Activated CD4-positive, alpha-beta T cell treated with anti-CD3 and anti-CD28 coated beads, Interleukin-2, amount 10 ng/mL, durations not matched to agents 24 days and 14 days (primary cell): ENCODE measurements around the gene BORCS8. TPM values are rescaled to one million over a fixed set of nuclear protein-coding genes. Genes with fewer than 3 reads are reported as not detected.
A peak's percentile ranks its signal among the peaks of the same experiment; 100 is the strongest.
"Not testable (repeated sequence)": the region's sequence is repeated elsewhere in the genome, so short reads cannot be mapped to it uniquely, and the experiment has no call there.

Experiments used
- DNase-seq: peaks from one replicate; pipeline ENCODE4 v3.0.0; 2022
- H3K27ac Mint-ChIP-seq: one replicate; pipeline ENCODE4 v1.8.0; 2022; ENCODE audit warnings: mild to moderate bottlenecking, mixed read lengths
- H3K27me3 Mint-ChIP-seq: one replicate; pipeline ENCODE4 v1.8.0; 2022; ENCODE audit warnings: mixed read lengths
- H3K36me3 Mint-ChIP-seq: one replicate; pipeline ENCODE4 v1.8.0; 2022; ENCODE audit warnings: low read depth, mild to moderate bottlenecking, mixed read lengths
- H3K4me1 Mint-ChIP-seq: one replicate; pipeline ENCODE4 v1.8.0; 2021; ENCODE audit warnings: mixed read lengths
- H3K4me3 Mint-ChIP-seq: one replicate; pipeline ENCODE4 v1.8.0; 2022; ENCODE audit warnings: mild to moderate bottlenecking, moderate library complexity, mixed read lengths
- H3K9me3 Mint-ChIP-seq: one replicate; pipeline ENCODE4 v1.8.0; 2021; ENCODE audit warnings: mixed read lengths
- intact Hi-C: fragments of 100-400 bp; cut with micrococcal nuclease; formaldehyde crosslinking; loops from one replicate; pipeline ENCODE4 v1.15.1; 2023
- total RNA-seq: library from RNA; stranded (reverse); gene quantifications from 2 replicates; pipeline ENCODE4 v1.2.3, GENCODE V29; 2022

The BORCS8 gene
- total RNA-seq, 1 donor from 2014 or later, result 38.9 TPM

DNA sequence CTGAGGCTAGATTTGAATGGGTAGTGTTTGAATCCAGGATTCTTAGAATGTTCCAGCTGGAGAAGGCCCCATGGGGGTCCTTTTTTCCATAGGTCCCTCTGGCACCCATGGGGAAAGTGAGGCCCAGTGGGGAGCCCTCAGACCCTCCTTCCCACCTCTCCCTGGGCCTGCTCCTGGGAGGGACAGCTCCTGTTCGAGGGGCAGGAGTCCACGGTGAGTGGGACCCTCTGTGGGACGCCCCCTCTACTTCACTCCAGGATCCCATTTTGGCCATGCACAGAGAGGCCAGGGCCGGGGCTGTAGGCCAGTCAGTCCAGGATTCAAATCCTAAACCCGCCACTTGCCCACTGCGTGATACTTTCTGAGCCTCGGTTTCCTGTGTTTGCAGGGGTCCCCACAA, 29.5 kb downstream of the BORCS8 start:
- H3K27ac Mint-ChIP-seq, result no peak overlapping the region
- no peak overlapping the region for H3K4me3 Mint-ChIP-seq
- H3K27me3 Mint-ChIP-seq, result no peaks in the 10 kb centered on the region
- H3K4me1 Mint-ChIP-seq, result peaks cover 2% of the 10 kb centered on the region
- H3K36me3 Mint-ChIP-seq, result peaks cover 2% of the 10 kb centered on the region
- no peak for DNase-seq
- intact Hi-C loops, result no loop called here
- H3K9me3 Mint-ChIP-seq, result no peaks in the 10 kb centered on the region

DNA sequence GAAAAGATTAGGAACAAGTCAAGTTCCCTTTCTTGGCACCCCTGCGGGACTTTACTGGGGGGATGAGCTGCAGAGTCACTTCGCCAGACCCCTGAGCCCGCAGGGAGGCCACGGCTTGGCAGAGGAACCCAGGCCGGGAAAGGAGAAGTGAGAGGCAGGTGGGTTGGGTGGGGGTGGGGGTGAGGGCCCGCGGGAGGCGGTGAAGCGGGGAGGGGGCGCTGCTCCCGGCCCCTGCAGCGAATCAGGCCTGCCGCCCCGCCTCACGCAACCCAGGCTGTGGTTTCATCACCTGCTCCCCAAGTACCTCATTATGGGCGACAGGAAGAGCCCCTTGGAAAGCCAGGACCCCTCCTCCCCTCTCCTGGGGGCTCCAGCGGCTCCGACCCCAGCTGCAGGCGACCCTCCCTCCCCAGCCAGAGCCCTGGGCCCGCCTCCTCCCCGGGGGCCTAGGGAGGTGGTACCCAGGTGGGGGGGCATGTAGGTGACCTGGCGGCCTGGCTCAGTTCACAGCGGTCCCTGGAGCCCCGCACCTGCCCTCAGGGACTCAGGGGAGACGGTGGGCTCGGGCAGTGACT, 31.4 kb downstream of the BORCS8 start:
- peaks cover 2% of the 10 kb centered on the region for H3K4me1 Mint-ChIP-seq
- DNase-seq, result no peak
- H3K36me3 Mint-ChIP-seq, result peaks cover 8% of the 10 kb centered on the region
- no peaks in the 10 kb centered on the region for H3K9me3 Mint-ChIP-seq
- no peak overlapping the region for H3K4me3 Mint-ChIP-seq
- no peaks in the 10 kb centered on the region for H3K27me3 Mint-ChIP-seq
- intact Hi-C loops, result no loop called here
- H3K27ac Mint-ChIP-seq, result no peak overlapping the region

DNA sequence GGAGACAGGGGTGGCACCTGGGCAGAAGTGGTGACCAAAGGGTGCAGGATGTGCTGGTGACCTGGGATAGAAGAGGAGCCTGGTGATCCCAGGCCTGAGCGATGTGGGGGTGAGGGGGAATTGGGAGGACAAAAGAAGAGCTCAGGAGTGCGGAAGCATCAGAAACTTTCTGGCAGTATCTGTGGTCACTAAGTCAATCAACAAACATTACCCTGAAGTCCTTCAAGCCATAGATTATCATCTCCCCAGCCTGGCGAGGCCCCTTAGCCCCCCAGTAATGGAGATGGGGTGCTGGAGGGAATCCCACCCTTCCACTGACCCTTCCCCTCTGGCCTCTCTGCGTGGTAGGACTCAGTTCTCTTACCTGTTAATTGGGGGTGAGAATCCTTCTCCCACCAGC, 32.4 kb downstream of the BORCS8 start:
- Mint-ChIP-seq H3K4me1 (peaks cover 2% of the 10 kb centered on the region), H3K27ac (no peak overlapping the region), H3K27me3 (no peaks in the 10 kb centered on the region), H3K36me3 (peaks cover 9% of the 10 kb centered on the region), H3K4me3 (no peak overlapping the region), H3K9me3 (no peaks in the 10 kb centered on the region)
- DNase-seq, result no peak
- intact Hi-C loops, result no loop called here

DNA sequence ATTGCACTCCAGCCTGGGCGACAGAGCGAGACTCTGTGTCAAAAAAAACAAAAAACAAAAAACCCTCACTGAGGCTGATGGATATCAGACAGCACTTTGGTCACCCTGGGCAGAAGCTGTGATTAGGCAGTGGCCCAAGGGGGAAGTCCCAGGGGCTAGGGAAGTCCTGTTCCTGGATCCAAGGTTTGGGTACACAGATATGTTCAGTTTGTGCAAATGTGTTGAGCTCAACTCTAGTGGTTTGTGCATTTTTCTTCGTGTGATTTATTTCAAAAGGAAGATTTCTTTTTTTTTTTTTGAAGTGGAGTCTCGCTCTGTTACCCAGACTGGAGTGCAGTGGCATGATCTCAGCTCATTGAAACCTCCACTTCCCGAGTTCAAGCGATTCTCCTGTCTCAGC, 34.1 kb downstream of the BORCS8 start:
- intact Hi-C loops, result no loop called here
- Mint-ChIP-seq H3K36me3 (peaks cover 9% of the 10 kb centered on the region), H3K4me1 (peaks cover 2% of the 10 kb centered on the region), H3K9me3 (no peaks in the 10 kb centered on the region), H3K27me3 (no peaks in the 10 kb centered on the region), H3K27ac (no peak overlapping the region), H3K4me3 (no peak overlapping the region)
- DNase-seq, result no peak

DNA sequence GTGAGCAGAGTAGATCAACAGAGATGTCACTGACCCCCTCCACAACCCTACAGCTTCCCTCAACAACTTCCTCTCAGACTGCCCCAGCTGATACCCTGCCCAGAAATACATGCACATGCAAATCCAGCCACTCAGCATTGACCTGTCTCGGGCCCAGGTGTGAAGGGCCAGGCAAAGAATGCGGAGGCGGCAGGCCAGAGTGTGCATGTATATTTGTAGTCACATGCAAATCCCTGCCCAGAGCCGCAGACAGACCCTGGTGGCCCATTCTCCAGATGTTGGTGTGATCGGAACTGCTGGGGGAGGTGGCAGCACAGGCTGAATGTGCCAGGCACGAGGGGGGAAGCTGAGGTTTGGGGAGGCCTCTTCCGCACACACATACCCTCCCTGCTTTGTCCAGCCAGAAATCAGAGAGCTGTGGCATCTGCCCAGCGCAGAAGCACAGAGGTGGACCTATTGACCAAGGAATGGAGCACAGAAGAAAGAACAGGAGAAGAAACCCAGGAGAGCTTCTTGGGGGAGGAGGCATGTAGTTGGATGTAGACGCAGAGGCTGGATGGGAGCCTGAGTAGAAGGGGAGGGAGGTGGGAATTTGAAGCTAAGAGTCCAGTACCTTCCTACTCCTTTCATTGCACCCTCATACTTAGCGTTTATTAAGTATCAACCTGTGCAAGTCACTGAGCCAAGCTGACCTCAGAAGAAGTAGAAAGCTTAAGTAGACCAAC, 36.3 kb downstream of the BORCS8 start:
- Mint-ChIP-seq H3K4me3 (no peak overlapping the region), H3K27me3 (no peaks in the 10 kb centered on the region)

DNA sequence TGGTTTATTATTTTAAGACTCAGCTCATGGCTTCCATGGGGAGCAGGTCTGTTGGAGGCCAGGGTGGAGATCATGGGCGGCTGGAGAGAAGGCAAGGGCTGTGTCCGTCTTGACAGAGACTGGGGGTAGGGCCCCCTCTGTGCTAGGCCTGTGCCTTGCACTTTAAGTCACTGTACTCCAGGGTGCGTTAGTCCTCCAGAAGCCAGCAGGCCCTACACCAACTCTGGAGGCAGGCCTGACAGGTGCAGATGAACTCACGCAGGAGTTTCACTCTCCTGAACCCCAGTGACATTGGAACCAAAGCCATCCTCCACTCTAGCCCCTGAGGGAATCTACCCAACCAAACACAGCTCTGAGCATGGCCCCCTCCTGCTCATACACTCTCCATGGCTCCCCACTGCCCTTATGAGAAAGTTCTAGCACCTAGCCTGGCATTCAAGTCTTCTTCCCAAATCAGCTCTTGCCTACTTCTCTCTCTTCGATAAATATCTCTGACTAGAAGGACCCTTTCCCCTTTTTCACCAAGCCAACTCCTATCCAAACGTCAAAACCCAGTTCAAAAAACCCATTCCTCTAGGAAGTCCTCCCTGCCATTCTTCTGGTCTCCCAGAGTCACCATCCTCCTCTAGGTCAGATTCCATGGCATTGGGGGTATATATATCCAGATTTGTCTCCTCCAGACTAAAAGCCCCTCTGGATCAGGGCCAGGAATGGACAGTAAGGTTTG, 37.0 kb downstream of the BORCS8 start:
- no peak overlapping the region for H3K27ac Mint-ChIP-seq
- H3K27me3 Mint-ChIP-seq, result no peaks in the 10 kb centered on the region
- no peak overlapping the region for H3K4me3 Mint-ChIP-seq
- intact Hi-C loops, result no loop called here
- peaks cover 2% of the 10 kb centered on the region for H3K4me1 Mint-ChIP-seq
- no peaks in the 10 kb centered on the region for H3K9me3 Mint-ChIP-seq
- peaks cover 9% of the 10 kb centered on the region for H3K36me3 Mint-ChIP-seq
- DNase-seq, result no peak

More for the DNA sequence above, 36.3 kb downstream of the BORCS8 start:
- Mint-ChIP-seq H3K9me3 (no peaks in the 10 kb centered on the region), H3K36me3 (peaks cover 9% of the 10 kb centered on the region), H3K4me1 (peaks cover 2% of the 10 kb centered on the region), H3K27ac (no peak overlapping the region)
- intact Hi-C loops, result no loop called here
- no peak for DNase-seq

DNA sequence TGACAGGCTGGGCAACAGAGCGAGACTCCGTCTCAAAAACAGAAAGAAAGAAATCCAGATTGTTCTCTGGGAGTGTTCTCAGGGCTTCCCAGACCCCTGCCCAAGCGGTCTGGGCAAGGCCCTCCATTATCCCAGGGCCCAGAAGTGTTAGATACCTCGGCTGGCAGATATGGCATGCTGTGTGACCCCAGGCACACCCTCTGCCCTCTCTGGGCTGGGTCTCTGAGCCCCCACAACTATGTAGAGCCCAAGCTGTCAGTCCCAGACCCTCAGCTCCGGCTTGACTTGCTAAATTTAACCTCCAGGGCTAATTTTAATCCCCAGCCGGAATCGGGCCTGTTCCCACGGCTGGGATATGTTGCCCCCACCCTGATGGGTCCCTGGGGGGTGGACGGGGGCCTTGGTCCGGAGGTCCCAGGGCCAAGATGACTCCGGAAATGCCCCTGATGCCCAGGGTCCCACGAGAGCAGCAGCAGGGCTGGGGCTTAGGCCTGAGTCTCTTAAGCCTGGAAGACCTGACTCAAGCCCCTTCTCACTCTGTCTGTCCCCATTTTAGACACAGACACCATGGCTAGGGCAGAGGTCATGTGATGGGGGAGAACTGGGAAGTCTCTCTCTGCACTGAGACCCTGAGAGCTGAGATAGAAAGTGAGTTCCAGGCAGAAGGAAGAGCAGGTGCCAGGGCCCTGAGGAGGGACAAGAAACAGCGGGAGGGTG, 39.1 kb downstream of the BORCS8 start:
- Mint-ChIP-seq H3K4me1 (no peaks in the 10 kb centered on the region), H3K9me3 (no peaks in the 10 kb centered on the region), H3K36me3 (peaks cover 14% of the 10 kb centered on the region), H3K4me3 (no peak overlapping the region), H3K27me3 (no peaks in the 10 kb centered on the region), H3K27ac (no peak overlapping the region)
- intact Hi-C loops, result no loop called here
- DNase-seq, result no peak

DNA sequence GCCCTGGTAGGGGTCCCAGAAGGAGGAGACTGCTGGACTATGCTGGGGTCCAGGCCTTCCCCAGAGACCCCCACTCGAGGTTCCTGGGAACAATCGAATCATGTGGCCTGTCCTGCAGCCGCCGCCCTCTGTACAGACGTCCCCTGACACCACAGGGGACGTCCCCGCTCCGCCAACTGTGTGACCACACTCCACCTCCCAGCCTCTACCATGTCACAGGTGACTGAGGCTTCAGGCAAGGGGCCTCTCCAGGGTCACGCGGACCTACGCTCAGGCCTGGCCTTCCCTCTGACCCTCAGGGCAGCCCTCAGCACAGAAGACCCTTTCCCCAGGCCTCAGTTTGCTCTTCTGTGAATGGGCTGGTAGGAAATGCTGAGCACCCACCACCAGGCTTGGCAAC, 40.5 kb downstream of the BORCS8 start:
- H3K27ac Mint-ChIP-seq, result no peak overlapping the region
- no peaks in the 10 kb centered on the region for H3K4me1 Mint-ChIP-seq
- H3K4me3 Mint-ChIP-seq, result no peak overlapping the region
- no peak for DNase-seq
- H3K27me3 Mint-ChIP-seq, result no peaks in the 10 kb centered on the region
- intact Hi-C loops, result no loop called here
- H3K9me3 Mint-ChIP-seq, result no peaks in the 10 kb centered on the region
- peaks cover 15% of the 10 kb centered on the region for H3K36me3 Mint-ChIP-seq

DNA sequence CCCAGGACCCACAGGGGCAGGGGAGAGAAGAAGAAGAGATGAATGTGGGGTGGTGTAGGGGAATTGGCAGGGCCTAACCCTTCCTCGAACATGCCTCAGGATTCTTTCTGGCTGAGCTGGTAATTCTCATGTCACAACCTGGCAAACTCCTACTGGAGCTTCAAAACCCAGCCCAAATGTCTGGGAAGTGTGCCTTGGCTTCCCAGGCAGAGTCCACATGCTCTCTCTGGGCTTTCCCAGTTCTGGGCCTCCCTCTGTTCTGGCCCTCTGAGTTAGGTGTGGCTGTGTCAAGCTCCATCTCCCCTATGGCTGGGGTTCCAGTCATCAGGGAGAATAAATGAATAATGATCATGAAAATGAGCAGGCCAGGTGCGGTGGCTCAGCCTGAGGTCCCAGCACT, 42.5 kb downstream of the BORCS8 start:
- Mint-ChIP-seq H3K27ac (no peak overlapping the region), H3K4me3 (no peak overlapping the region), H3K27me3 (no peaks in the 10 kb centered on the region), H3K4me1 (no peaks in the 10 kb centered on the region), H3K9me3 (no peaks in the 10 kb centered on the region), H3K36me3 (peaks cover 11% of the 10 kb centered on the region)
- DNase-seq, result no peak
- intact Hi-C loops, result loop anchor here (5.0 kb wide), 1 partner anchor 213 kb away; no protein-coding TSS in a partner anchor

DNA sequence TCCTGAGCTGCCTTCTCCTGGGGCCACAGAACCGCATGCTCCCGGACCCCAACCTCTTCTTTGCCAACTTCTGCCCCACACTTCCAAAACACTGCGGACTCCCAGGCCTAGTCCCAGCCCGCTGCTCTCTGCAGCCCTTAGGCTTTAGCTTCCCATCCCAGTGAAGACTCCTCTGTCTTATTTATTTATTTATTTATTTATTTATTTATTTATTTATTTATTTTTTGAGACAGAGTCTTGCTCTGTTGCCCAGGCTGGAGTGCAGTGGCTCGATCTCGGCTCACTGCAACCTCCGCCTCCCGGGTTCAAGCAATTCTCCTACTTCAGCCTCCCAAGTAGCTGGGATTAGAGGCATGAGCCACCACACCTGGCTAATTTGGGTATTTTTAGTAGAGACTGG, 43.4 kb downstream of the BORCS8 start:
- not testable (repeated sequence) for H3K27ac Mint-ChIP-seq, H3K9me3 Mint-ChIP-seq, H3K4me3 Mint-ChIP-seq, DNase-seq, H3K27me3 Mint-ChIP-seq, H3K4me1 Mint-ChIP-seq
- intact Hi-C loops, result loop anchor here (5.0 kb wide), 1 partner anchor 214 kb away; no protein-coding TSS in a partner anchor
- H3K36me3 Mint-ChIP-seq, result peaks cover 11% of the 10 kb centered on the region

DNA sequence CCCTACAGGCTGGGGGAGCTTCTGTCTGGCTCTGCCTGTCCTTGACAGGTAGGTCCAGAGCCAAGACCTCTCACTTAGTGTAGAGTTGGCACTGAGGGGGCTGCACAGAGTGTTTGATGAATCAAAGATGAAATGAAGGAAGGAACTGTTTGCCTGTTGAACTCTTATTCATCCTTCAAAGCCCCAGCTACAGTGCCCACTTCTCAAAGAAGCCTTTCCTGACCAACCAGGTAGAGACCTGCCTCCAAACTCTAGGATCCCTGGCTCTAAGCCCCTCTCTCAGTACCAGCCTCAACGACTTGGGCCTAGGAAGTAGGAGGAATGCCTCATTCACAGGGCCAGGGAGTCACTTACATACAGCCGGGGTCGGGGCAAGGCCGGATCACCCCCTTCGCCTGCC, 44.6 kb downstream of the BORCS8 start:
- no peak for DNase-seq
- intact Hi-C loops, result loop anchor here (5.0 kb wide), 1 partner anchor 215 kb away; no protein-coding TSS in a partner anchor

DNA sequence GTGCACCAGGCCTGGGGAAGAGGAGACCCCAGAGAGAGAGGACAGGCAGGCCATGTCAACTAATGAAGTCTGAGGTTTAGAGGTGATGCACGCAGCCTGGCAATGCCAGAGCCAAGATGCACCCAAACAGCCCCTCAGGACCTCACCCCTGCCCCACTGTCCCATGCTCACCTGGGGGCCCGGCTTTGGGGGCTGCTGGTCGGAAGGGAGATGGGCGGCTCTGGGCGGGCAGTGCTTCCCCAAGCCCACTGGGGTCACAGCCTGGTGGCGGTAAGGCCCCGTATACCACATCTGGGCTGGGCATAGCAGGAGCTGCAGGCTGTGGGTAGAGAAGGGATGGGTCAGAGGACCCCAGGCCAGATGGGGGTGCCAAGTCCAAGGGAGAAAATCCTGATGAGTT, 45.1 kb downstream of the BORCS8 start:
- peaks cover 11% of the 10 kb centered on the region for H3K36me3 Mint-ChIP-seq
- H3K9me3 Mint-ChIP-seq, result no peaks in the 10 kb centered on the region
- peaks cover 2% of the 10 kb centered on the region for H3K4me1 Mint-ChIP-seq
- H3K27me3 Mint-ChIP-seq, result no peaks in the 10 kb centered on the region
- H3K4me3 Mint-ChIP-seq, result no peak overlapping the region
- intact Hi-C loops, result loop anchor here (1.0 to 5.0 kb wide), 4 partner anchors 28 to 215 kb away; partner anchors contain the start of genes MAU2 and SUGP1
- DNase-seq, result no peak
- no peak overlapping the region for H3K27ac Mint-ChIP-seq

More for the DNA sequence above, 44.6 kb downstream of the BORCS8 start:
- Mint-ChIP-seq H3K4me1 (peaks cover 2% of the 10 kb centered on the region), H3K9me3 (no peaks in the 10 kb centered on the region), H3K27ac (no peak overlapping the region), H3K36me3 (peaks cover 11% of the 10 kb centered on the region), H3K4me3 (no peak overlapping the region), H3K27me3 (no peaks in the 10 kb centered on the region)

DNA sequence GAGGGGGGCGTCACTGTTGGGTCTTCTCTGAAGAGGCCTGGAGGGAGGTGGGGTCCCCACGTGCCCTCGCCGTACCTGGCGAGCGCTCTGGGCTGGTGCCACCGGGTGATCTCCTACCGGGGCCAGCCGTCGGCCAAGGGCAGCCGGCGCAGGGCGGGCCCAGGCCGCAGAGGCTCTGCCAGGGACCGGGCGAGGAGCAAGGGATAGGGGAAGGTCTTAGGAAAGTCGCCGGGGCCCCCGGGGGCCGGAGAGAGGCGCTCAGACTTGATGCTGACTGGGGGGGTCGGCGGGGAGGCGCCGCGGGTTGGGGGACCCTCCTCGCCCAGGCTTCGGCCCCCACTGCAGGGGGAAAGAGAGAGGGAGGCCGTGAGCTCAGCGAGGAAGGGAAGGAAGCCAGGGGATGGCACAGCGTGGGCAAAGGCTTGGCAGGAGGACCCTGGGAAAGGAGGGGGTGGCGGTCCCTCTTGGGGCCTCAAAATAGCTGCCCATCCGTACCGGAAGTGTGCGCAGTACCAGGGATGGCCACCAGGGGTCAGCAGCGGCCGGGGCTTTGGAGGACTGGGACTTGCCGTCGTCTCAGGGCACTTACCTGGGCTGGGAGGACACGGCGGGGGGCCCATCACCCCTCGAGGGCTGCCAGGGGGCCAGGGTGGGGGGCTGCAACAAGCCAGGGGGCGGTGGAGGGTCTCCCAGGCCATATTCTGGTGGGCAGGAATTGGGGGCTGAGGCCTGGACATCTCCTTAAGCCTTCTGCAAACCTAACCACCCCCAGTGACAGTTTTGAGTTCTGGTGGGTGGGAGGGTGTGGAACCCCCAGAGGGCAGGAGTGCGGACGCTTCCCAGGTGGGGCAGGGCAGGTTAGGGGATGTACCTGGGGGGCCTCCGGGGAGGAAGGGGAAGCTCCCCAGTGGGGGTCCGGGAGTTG, 46.0 kb downstream of the BORCS8 start:
- Mint-ChIP-seq H3K4me1 (peaks cover 2% of the 10 kb centered on the region), H3K9me3 (no peaks in the 10 kb centered on the region), H3K36me3 (peaks cover 11% of the 10 kb centered on the region), H3K27ac (no peak overlapping the region), H3K27me3 (no peaks in the 10 kb centered on the region), H3K4me3 (no peak overlapping the region)
- intact Hi-C loops, result loop anchor here (1.0 to 5.0 kb wide), 4 partner anchors 29 to 216 kb away; partner anchors contain the start of genes MAU2 and SUGP1
- DNase-seq, result peak; percentile 97
